Stimulated activated naive B cell treated with anti-CD40 and anti-IgM and Interleukin-4, amounts not matched to agents 10 μg/mL and 1 μg/mL and 100 μg/mL, for 72 hours (primary cell): ENCODE data around the gene PDGFB.

Experiments used
- ATAC-seq, 2 donors: fragments of 150-1000 bp; cut with Tn5 transposase; replicated peaks; 2 replicates each; pipeline ENCODE4 v1.10.0; 2021; ENCODE audit warnings: moderate library complexity in 1 of 2
- DNase-seq: peaks from one replicate; pipeline ENCODE4 v3.0.0; 2021
- H3K27ac Mint-ChIP-seq: one replicate; pipeline ENCODE4 v1.8.0; 2022; ENCODE audit warnings: mild to moderate bottlenecking, mixed read lengths
- H3K27me3 Mint-ChIP-seq, 2 donors: one replicate each; pipeline ENCODE4 v1.8.0; 2022; ENCODE audit warnings: mixed read lengths in 2 of 2
- H3K36me3 Mint-ChIP-seq, 2 donors: one replicate each; pipeline ENCODE4 v1.8.0; 2022; ENCODE audit warnings: mixed read lengths in 2 of 2, mild to moderate bottlenecking in 1 of 2
- H3K4me1 Mint-ChIP-seq, 2 donors: one replicate each; pipeline ENCODE4 v1.8.0; 2022; ENCODE audit warnings: mixed read lengths in 2 of 2, mild to moderate bottlenecking in 1 of 2
- H3K4me3 Mint-ChIP-seq, 2 donors: one replicate each; pipeline ENCODE4 v1.8.0; 2022; ENCODE audit warnings: mild to moderate bottlenecking in 2 of 2, mixed read lengths in 2 of 2, moderate library complexity in 1 of 2
- H3K9me3 Mint-ChIP-seq, 2 donors: one replicate each; pipeline ENCODE4 v1.8.0; 2022; ENCODE audit warnings: mixed read lengths in 2 of 2, mild to moderate bottlenecking in 1 of 2

Gene PDGFB

GRCh38 chr22:39245130-39246039 is 603 bp upstream of the PDGFB start:
- Mint-ChIP-seq H3K36me3 (peaks cover 3 to 6% of the 10 kb centered on the region in 2 donors), H3K27ac (no peak overlapping the region), H3K4me3 (peak overlapping the region; percentile 57 to 78)

DNA sequence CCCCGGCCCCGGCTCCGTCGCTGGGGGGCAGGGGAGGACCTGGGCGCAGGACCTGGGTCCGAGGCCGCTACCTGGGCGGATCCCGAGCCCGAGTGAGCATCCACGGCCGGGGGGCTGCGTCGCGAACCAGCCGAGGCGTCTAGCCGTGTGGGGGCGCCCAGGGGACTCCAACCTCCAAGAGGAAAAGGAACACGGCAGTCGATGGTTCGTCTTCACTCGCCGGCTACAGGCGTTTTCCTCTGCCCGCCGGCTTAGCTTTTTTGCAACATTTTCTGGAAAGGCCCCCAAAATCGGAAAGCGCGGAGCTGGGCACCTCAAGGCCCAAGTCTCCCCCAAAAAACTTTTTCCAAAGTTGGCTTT is 666 bp downstream of the PDGFB start:
- peaks cover 71 to 85% of the 10 kb centered on the region in 2 donors for H3K27me3 Mint-ChIP-seq
- H3K4me3 Mint-ChIP-seq, result peak overlapping the region; percentile 39 to 62
- H3K4me1 Mint-ChIP-seq, result peaks cover 41 to 60% of the 10 kb centered on the region in 2 donors
- DNase-seq (no peak), ATAC-seq (no peak)
- no peaks in the 10 kb centered on the region for H3K9me3 Mint-ChIP-seq
- H3K27ac Mint-ChIP-seq, result no peak overlapping the region
- peaks cover 3 to 6% of the 10 kb centered on the region in 2 donors for H3K36me3 Mint-ChIP-seq

More at GRCh38 chr22:39245130-39246039, 603 bp upstream of the PDGFB start:
- DNase-seq (no peak), ATAC-seq (no peak)
- peaks cover 74 to 85% of the 10 kb centered on the region in 2 donors for H3K27me3 Mint-ChIP-seq
- no peaks in the 10 kb centered on the region for H3K9me3 Mint-ChIP-seq
- H3K4me1 Mint-ChIP-seq, result peaks cover 35 to 51% of the 10 kb centered on the region in 2 donors

DNA sequence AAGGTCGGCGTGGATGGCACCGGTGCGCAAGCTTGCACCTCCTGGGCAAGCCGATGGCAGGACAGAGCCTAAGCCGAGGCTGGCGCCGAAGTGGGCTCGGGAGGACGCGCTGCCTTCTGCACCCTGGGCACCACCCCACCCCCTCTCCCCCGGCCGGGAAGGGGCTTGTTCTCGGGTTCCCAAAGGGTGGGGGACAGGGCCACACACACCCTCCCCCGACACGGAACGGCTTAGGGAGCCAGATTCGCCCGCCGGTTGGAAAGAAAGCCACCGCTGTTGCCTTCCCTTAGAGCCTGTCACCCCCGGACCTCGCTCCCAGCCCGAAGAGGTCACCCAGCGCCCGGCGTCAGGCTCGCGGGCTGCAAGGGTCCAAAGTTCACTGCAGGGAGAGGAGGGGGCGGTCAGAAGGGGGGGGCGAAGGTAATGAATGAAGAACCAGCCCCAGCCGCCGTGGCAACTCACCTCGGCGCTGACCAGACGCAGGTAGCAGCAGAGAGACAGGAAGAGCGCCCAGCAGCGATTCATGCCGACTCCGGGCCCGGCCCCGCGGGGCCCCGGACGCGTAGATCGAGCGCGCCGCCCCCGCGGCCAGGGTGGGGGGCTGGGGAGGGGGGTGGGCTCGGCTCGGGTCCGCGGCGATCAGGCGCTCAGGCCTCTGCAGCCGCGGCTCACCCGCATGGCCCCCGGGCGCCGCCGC is 1.2 kb downstream of the PDGFB start:
- peaks cover 72 to 85% of the 10 kb centered on the region in 2 donors for H3K27me3 Mint-ChIP-seq
- H3K4me1 Mint-ChIP-seq, result peaks cover 45 to 60% of the 10 kb centered on the region in 2 donors
- H3K36me3 Mint-ChIP-seq, result peaks cover 3 to 6% of the 10 kb centered on the region in 2 donors
- no peak for ATAC-seq
- DNase-seq, result no peak
- H3K27ac Mint-ChIP-seq, result peak overlapping the region; percentile 88
- H3K9me3 Mint-ChIP-seq, result no peaks in the 10 kb centered on the region
- peak overlapping the region; percentile 81 to 83 for H3K4me3 Mint-ChIP-seq

DNA sequence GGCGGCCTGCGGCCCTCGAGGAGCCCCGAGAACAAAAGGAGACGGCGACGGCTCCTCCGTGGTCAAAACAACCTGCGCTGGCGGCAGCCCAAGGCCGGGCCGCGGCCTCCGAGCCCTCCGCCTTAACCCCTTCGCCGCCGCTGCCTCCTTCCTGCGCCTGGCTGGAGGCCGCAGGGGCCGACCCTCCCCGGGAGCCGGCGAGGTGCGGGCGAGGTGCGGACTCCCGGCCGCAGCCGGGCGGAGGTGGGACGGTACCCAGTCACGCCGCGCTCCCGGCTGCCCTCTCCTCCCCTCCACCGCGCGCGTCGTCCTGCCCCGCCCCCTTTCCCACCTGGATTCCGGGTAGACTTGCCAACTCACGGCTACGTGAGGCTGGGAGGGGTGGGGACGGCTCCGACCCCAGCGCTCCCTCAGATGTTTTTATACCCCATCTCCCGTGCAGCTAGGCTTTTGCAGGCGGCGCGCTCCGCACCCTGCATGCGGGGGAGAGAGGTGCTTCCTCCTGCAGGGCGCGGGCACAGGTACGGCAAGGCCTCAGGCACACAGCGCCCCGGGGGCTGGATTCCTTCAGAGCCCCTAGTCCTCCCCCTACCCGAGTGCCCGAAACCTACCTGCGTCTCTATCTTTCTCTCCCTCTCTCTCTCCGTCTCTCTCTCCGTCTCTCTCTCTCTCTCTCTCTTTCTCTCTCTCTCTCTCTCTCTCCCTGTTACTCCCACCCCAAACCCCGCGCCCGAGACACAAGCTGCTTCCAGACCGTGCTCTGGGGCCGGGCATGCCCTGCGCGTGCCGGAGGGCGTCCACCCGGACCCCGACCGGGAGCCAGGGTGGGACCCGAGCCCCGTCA is 2.0 kb downstream of the PDGFB start:
- H3K9me3 Mint-ChIP-seq, result no peaks in the 10 kb centered on the region
- peaks cover 50 to 57% of the 10 kb centered on the region in 2 donors for H3K4me1 Mint-ChIP-seq
- peak in 1 of 2 donors; percentile 20 for ATAC-seq
- peaks cover 3 to 6% of the 10 kb centered on the region in 2 donors for H3K36me3 Mint-ChIP-seq
- no peak for DNase-seq
- H3K27ac Mint-ChIP-seq, result peak overlapping the region; percentile 88
- H3K27me3 Mint-ChIP-seq, result peaks cover 72 to 84% of the 10 kb centered on the region in 2 donors
- H3K4me3 Mint-ChIP-seq, result peak overlapping the region; percentile 81 to 83

DNA sequence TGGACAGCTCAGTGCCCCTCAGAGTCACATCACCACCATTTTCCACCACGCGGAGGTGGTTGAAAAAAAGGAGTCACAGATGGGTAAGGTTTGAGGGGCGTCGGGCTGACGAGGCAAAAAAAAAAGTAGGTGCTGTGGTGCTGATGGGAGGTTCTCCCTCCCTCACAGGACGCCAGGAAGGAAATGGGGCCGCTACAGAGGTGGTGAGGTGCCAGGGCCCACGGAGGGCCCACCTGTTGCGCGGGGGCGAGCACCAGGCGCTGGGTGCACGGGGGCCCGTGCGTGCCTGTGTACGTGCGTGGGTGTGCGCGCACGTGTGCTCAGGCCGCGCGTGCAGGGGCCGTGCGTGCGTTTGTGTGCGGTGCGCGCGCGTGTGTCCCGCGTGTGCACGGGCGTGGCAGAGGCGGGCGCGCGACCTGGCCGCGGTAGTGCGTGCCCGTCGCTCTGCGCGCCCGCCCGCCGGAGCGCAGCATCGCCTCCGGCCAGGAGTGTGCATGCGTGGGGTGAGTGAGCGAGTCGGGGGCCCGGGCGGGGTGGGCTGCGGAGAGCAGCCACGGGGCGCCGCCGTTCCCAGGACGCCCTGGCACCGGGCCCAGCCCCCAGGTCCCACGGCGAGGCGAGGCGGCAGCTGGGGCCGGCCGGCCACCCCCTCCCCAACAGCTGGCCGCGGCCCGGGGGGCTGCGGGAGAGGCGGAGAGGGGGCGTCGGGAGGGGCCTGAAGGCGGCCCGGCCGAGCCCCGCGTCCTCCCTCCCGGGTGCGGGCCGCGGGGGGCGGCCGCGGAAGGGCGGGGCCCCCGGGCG is 2.8 kb downstream of the PDGFB start:
- Mint-ChIP-seq H3K36me3 (peaks cover 3 to 6% of the 10 kb centered on the region in 2 donors), H3K4me3 (peak overlapping the region; percentile 69), H3K27me3 (peaks cover 72 to 85% of the 10 kb centered on the region in 2 donors), H3K27ac (peak overlapping the region; percentile 86), H3K4me1 (peaks cover 53 to 65% of the 10 kb centered on the region in 2 donors), H3K9me3 (no peaks in the 10 kb centered on the region)
- DNase-seq (no peak), ATAC-seq (peak in 1 of 2 donors; percentile 17)

- ATAC-seq, result no peak
- Mint-ChIP-seq H3K36me3 (peaks cover 3 to 7% of the 10 kb centered on the region in 2 donors), H3K4me1 (peaks cover 60 to 74% of the 10 kb centered on the region in 2 donors), H3K27me3 (peaks cover 70 to 86% of the 10 kb centered on the region in 2 donors), H3K27ac (peak overlapping the region; percentile 86), H3K4me3 (peak overlapping the region; percentile 69), H3K9me3 (no peaks in the 10 kb centered on the region)
- no peak for DNase-seq
Observed at GRCh38 chr22:39240831-39241793, 3.7 kb downstream of the PDGFB start.

- Mint-ChIP-seq H3K4me1 (peaks cover 63 to 77% of the 10 kb centered on the region in 2 donors), H3K9me3 (no peaks in the 10 kb centered on the region), H3K36me3 (peaks cover 3 to 9% of the 10 kb centered on the region in 2 donors), H3K27me3 (peaks cover 74 to 84% of the 10 kb centered on the region in 2 donors), H3K27ac (no peak overlapping the region), H3K4me3 (no peak overlapping the region)
- no peak for ATAC-seq
- DNase-seq, result no peak
Observed at GRCh38 chr22:39239561-39240423, 5.0 kb downstream of the PDGFB start.

GRCh38 chr22:39238966-39239505 is 5.7 kb downstream of the PDGFB start:
- Mint-ChIP-seq H3K27me3 (peaks cover 81 to 89% of the 10 kb centered on the region in 2 donors), H3K4me3 (no peak overlapping the region), H3K36me3 (peaks cover 3 to 12% of the 10 kb centered on the region in 2 donors), H3K4me1 (peaks cover 68 to 81% of the 10 kb centered on the region in 2 donors), H3K9me3 (no peaks in the 10 kb centered on the region), H3K27ac (no peak overlapping the region)
- ATAC-seq (no peak), DNase-seq (no peak)

- H3K4me1 Mint-ChIP-seq, result peaks cover 69 to 81% of the 10 kb centered on the region in 2 donors
- ATAC-seq, result no peak
- peaks cover 84 to 91% of the 10 kb centered on the region in 2 donors for H3K27me3 Mint-ChIP-seq
- no peaks in the 10 kb centered on the region for H3K9me3 Mint-ChIP-seq
- DNase-seq, result no peak
- H3K4me3 Mint-ChIP-seq, result no peak overlapping the region
- H3K27ac Mint-ChIP-seq, result no peak overlapping the region
- H3K36me3 Mint-ChIP-seq, result peaks cover 3 to 12% of the 10 kb centered on the region in 2 donors
Observed at GRCh38 chr22:39238561-39238960, 6.2 kb downstream of the PDGFB start.

- no peaks in the 10 kb centered on the region for H3K9me3 Mint-ChIP-seq
- DNase-seq (no peak), ATAC-seq (no peak)
- H3K27me3 Mint-ChIP-seq, result peaks cover 86 to 91% of the 10 kb centered on the region in 2 donors
- H3K36me3 Mint-ChIP-seq, result peaks cover 3 to 12% of the 10 kb centered on the region in 2 donors
- H3K27ac Mint-ChIP-seq, result no peak overlapping the region
- no peak overlapping the region for H3K4me3 Mint-ChIP-seq
- peaks cover 72 to 81% of the 10 kb centered on the region in 2 donors for H3K4me1 Mint-ChIP-seq
Observed at GRCh38 chr22:39238101-39238466, 6.7 kb downstream of the PDGFB start.

DNA sequence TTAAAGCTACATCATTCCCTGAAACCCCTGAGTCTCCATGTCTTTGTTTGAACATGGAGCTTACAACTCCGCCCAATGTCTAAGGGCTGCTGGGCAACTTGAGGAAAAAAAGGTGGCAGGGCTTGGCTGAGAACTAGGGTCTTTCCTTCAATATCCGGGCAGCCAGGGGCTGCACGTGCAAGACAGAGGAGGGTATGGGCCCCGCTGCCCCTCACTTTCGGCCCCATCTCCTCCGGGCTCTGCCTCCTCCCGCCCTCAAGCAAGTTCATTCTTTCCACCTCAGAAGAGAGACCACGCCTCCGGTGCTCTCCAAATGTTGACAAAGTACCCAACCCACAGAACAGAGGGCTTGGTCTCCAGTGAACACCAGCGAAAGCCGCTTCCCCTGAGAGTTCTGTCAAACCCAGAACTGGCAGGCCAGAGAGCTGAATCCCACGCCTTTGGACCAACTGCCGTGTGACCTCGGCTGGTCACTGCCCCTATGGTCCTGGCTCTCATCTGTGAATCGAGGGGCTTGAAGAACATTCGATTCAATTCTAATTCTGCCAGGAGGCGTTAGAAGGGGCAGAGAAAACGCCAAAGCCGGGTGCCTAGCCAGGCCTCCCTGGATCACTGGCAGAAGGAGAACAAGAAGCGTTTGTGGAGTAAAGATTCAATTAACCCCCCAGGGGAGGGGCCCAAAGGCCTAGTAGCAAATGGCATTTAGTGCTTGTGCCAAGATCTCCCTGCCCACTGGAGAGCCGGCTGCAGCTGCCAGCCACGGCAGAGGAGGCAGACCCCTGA is 7.3 kb downstream of the PDGFB start:
- Mint-ChIP-seq H3K4me1 (peaks cover 68 to 83% of the 10 kb centered on the region in 2 donors), H3K9me3 (no peaks in the 10 kb centered on the region), H3K4me3 (peak overlapping the region; percentile 64 to 71), H3K27ac (peak overlapping the region; percentile 72), H3K27me3 (peaks cover 87 to 91% of the 10 kb centered on the region in 2 donors), H3K36me3 (peaks cover 3 to 12% of the 10 kb centered on the region in 2 donors)
- ATAC-seq, result peak; percentile 36 to 61
- DNase-seq, result peak; percentile 52
